ENCODE data around the gene GLI2.

GLI2 gene

DNA sequence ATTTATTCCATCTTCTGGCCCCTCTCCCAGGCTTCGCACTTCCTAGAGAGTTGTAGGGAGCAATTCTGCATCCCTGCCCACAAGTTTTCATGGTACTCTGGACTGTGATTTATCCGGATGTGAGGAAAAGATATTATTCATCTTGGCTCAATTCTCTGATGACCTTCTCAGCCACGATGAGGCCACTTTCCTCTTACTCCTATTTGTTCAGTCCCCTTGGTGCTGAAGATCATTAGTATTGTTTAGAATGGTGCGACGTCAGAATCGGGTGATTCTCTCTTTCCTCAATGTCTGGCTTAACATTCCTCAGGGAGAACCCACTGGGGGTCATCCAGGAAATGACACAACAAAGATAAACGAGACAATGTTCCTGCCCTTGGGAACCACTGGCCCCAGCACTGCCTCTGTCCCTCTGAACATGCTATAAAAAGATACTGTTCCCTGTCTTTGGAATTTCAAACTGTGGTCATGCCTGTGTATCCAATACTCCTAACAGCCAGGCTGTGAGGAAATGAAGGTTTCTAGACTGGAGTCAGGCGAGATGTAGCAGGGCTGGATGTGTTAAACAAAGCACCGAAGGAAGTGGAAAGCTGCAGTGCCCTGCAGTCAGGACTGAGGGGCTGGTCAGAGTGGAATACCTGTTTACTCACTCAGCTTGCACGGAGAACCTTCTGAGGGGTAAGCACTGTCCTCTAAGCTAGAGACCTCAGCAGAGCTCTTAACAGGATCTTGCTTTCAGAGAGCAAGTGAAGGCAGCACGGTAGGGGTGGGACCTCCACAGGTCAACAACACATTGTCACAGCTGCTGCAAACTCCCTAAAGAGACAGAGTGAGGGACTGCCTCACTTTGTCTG, 12.9 kb upstream of the GLI2 start:
- no peak overlapping the region for H3K4me3 ChIP-seq (ENCODE audit: low read length, poor library complexity, severe bottlenecking)
- TF ChIP-seq EZH2phosphoT487 (IDR thresholded peaks at IDR 0.05; ENCODE audit: borderline replicate concordance) = no peak
- TF ChIP-seq, protein P1, sequence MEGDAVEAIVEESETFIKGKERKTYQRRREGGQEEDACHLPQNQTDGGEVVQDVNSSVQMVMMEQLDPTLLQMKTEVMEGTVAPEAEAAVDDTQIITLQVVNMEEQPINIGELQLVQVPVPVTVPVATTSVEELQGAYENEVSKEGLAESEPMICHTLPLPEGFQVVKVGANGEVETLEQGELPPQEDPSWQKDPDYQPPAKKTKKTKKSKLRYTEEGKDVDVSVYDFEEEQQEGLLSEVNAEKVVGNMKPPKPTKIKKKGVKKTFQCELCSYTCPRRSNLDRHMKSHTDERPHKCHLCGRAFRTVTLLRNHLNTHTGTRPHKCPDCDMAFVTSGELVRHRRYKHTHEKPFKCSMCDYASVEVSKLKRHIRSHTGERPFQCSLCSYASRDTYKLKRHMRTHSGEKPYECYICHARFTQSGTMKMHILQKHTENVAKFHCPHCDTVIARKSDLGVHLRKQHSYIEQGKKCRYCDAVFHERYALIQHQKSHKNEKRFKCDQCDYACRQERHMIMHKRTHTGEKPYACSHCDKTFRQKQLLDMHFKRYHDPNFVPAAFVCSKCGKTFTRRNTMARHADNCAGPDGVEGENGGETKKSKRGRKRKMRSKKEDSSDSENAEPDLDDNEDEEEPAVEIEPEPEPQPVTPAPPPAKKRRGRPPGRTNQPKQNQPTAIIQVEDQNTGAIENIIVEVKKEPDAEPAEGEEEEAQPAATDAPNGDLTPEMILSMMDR (conservative IDR thresholded peaks at IDR 0.05; ENCODE audit: low read length) = no peak

GRCh38 chr2:120726245-120726644, 9.4 kb upstream of the GLI2 start:
- TF ChIP-seq EZH2phosphoT487 (IDR thresholded peaks at IDR 0.05; ENCODE audit: borderline replicate concordance) = no peak
- no peak overlapping the region for H2AFZ ChIP-seq (ENCODE audit: low read length)
- H3K4me1 ChIP-seq (ENCODE audit: insufficient read depth, low read length, poor library complexity, severe bottlenecking) = no peaks in the 10 kb centered on the region
- no peaks in the 10 kb centered on the region for H3K36me3 ChIP-seq (ENCODE audit: insufficient read depth, low read length)
- no peaks in the 10 kb centered on the region for H4K20me1 ChIP-seq (ENCODE audit: insufficient read depth, low read length, poor library complexity, severe bottlenecking)
- H3F3A ChIP-seq (ENCODE audit: low read depth) = no peaks in the 10 kb centered on the region
- no peak overlapping the region for H3K4me2 ChIP-seq (ENCODE audit: low read depth, low read length, poor library complexity, severe bottlenecking)
- no peak overlapping the region for H3K4me3 ChIP-seq (ENCODE audit: low read length, poor library complexity, severe bottlenecking)
- no peak overlapping the region for H3K9ac ChIP-seq (ENCODE audit: low read depth, low read length, poor library complexity, severe bottlenecking)
- H3K9me2 ChIP-seq (replicated peaks; ENCODE audit: low read depth, low read length) = no peaks in the 10 kb centered on the region
- H3K9me3 ChIP-seq (ENCODE audit: insufficient read depth, low read depth, low read length) = no peaks in the 10 kb centered on the region
- H3K27me3 ChIP-seq (ENCODE audit: insufficient read depth, low read length, poor library complexity, severe bottlenecking) = no peaks in the 10 kb centered on the region
- no peaks in the 10 kb centered on the region for H3K79me2 ChIP-seq (ENCODE audit: insufficient read depth, low read length)

More for the DNA sequence above, 12.9 kb upstream of the GLI2 start:
- no peaks in the 10 kb centered on the region for H3K9me3 ChIP-seq (ENCODE audit: insufficient read depth, low read depth, low read length)
- H3K4me1 ChIP-seq (ENCODE audit: insufficient read depth, low read length, poor library complexity, severe bottlenecking) = no peaks in the 10 kb centered on the region
- no peak overlapping the region for H3K9ac ChIP-seq (ENCODE audit: low read depth, low read length, poor library complexity, severe bottlenecking)
- H3K9me2 ChIP-seq (replicated peaks; ENCODE audit: low read depth, low read length) = no peaks in the 10 kb centered on the region
- no peaks in the 10 kb centered on the region for H3K27me3 ChIP-seq (ENCODE audit: insufficient read depth, low read length, poor library complexity, severe bottlenecking)
- H3K4me2 ChIP-seq (ENCODE audit: low read depth, low read length, poor library complexity, severe bottlenecking) = no peak overlapping the region
- no peaks in the 10 kb centered on the region for H3K79me2 ChIP-seq (ENCODE audit: insufficient read depth, low read length)
- no peaks in the 10 kb centered on the region for H3K36me3 ChIP-seq (ENCODE audit: insufficient read depth, low read length)
- H3F3A ChIP-seq (ENCODE audit: low read depth) = no peaks in the 10 kb centered on the region
- H2AFZ ChIP-seq (ENCODE audit: low read length) = no peak overlapping the region
- H4K20me1 ChIP-seq (ENCODE audit: insufficient read depth, low read length, poor library complexity, severe bottlenecking) = no peaks in the 10 kb centered on the region

- Histone ChIP-seq H3K79me2 (ENCODE audit: insufficient read depth, low read length) (no peaks in the 10 kb centered on the region), H4K20me1 (ENCODE audit: insufficient read depth, low read length, poor library complexity, severe bottlenecking) (no peaks in the 10 kb centered on the region), H3K9me3 (ENCODE audit: insufficient read depth, low read depth, low read length) (no peaks in the 10 kb centered on the region), H3K36me3 (ENCODE audit: insufficient read depth, low read length) (no peaks in the 10 kb centered on the region), H3K9ac (ENCODE audit: low read depth, low read length, poor library complexity, severe bottlenecking) (no peak overlapping the region), H3K4me1 (ENCODE audit: insufficient read depth, low read length, poor library complexity, severe bottlenecking) (no peaks in the 10 kb centered on the region), H3K4me2 (ENCODE audit: low read depth, low read length, poor library complexity, severe bottlenecking) (no peak overlapping the region), H3K9me2 (replicated peaks; ENCODE audit: low read depth, low read length) (no peaks in the 10 kb centered on the region), H3K27me3 (ENCODE audit: insufficient read depth, low read length, poor library complexity, severe bottlenecking) (no peaks in the 10 kb centered on the region), H2AFZ (ENCODE audit: low read length) (no peak overlapping the region), H3K4me3 (ENCODE audit: low read length, poor library complexity, severe bottlenecking) (no peak overlapping the region), H3F3A (ENCODE audit: low read depth) (no peaks in the 10 kb centered on the region)
- TF ChIP-seq EZH2phosphoT487 (IDR thresholded peaks at IDR 0.05; ENCODE audit: borderline replicate concordance) = no peak
- TF ChIP-seq, protein P1 (conservative IDR thresholded peaks at IDR 0.05; ENCODE audit: low read length) = no peak
Observed at GRCh38 chr2:120729406-120730399, 6.0 kb upstream of the GLI2 start.

Data from Loucy (cell line).